ENCODE results near the gene UAP1L1.

Gene UAP1L1

DNA sequence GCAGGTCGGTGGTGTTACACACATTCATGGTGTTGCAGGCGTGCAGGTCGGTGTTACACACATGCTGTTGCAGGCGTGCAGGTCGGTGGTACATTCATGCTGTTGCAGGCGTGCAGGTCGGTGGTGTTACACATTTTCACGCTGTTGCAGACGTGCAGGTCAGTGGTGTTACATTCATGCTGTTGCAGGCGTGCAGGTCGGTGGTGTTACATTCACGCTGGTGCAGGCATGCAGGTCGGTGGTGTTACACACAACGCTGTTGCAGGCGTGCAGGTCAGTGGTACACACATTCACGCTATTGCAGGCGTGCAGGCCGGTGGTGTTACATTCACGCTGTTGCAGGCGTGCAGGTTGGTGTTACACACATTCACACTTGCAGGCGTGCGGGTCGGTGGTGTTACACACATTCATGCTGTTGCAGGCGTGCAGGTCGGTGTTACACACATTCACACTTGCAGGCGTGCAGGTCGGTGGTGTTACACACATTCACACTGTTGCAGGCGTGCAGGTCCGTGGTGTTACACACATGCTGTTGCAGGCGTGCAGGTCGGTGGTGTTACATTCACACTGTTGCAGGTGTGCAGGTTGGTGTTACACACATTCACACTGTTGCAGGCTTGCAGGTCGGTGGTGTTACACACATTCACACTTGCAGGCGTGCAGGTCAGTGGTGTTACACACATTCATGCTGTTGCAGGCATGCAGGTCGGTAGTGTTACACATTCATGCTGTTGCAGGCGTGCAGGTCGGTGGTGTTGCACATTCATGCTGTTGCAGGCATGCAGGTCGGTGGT, 26.1 kb downstream of the UAP1L1 start:
- no peak for DNase-seq

DNA sequence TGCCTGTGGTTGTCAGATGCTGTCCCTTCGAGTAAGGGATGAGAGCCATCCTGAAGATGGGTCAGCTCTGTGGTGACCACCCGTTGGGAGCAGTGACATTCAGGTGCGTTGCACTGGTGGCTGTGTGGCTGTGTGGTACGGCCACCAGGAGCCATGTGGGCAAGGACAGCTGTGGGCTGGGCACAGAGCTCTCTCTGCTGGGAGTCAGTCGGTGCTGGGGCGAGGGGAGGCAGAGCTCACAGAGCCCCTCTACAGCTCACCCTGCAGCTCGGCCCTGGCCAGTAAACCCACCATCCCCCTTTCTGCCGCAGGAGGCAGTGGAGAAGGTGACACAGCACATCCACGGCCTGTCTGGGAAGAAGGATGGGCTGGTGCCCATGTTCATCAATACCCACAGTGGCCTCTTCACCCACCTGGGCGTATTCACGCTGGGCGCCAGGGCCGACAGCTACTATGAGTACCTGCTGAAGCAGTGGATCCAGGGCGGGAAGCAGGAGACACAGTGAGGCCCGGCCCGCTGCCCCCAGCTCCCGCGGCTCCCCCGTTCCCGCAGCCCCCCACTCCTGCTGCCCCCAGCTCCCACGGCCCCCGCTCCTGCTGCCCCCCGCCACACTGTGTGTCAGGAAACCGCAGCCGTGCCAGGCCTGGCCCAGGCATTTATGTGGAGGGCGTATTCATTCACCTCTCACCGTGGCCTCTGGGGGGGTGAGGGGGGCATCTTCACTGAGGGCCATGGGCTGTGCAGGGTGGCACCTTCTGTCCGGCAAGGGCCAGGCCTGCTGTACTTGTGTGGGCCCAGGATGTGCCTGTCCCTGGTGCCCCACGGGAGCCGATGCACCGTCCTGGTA, 28.7 kb downstream of the UAP1L1 start:
- no peak for DNase-seq

DNA sequence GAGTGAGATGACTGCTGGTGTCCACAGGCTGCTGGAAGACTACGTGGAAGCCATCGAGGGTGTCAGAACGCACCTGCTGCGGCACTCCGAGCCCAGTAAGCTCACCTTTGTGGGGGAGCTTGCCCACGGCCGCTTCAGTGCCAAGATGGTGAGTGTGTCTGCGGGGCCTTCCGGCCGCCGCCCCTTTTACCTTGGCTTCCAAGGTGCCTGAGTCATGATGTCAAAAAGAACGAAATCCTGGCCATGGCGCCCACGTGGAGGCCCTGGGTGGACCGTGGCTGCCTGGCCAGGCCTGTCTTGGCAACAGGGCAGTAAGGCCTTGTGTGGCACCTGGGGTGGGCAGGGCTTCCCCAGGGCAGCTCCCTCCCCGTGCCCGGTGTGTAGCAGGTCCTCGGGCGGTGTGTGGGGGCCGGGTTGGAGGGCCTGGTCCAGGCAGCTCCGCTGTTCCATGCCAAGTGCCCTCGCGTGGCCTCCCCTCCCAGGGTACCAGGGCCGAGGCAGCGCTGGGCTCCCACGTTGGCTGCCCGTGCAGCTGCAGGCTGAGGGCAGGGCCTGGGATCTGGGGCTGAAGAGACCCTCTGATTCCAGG, 29.4 kb downstream of the UAP1L1 start:
- DNase-seq = no peak

DNA sequence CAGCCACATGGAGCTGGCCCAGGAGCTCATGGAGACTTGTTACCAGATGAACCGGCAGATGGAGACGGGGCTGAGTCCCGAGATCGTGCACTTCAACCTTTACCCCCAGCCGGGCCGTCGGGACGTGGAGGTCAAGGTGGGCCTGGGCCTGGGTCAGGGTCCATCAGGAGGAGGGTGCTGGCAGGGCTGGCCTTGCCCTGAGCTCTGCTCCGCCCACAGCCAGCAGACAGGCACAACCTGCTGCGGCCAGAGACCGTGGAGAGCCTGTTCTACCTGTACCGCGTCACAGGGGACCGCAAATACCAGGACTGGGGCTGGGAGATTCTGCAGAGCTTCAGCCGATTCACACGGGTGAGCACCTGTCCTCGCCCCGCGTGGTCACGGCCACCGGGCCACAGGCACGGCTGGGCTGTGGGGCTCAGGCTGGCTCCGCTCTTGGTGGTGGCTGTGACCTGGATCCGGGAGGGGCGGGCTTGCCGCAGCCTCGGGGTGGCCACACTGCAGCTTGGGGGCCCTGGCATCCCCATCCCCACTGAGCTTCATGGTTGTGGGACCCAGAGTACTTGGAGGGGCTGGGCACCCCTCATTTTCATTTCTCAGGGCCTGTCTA, 30.1 kb downstream of the UAP1L1 start:
- DNase-seq = no peak

DNA sequence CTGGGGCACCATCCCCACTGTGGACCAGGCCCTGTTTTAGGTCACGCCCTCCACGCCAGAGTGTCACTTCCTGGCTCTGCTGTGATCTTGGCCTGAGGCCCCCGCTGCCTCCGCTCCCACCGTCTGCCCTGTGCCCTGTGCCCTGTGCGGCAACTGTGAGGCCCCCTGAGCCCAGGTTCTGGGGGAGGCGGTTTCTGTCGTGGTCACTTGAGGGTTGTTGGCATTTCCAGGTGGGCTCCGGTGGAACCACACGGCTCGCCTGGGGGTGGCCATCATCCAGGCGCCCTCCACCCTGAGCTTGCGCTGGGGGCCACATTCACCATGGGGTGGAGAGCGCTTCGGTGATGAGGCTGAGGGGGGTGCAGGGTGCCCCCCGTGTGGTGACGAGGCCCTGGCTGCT, 30.7 kb downstream of the UAP1L1 start:
- no peak for DNase-seq

DNA sequence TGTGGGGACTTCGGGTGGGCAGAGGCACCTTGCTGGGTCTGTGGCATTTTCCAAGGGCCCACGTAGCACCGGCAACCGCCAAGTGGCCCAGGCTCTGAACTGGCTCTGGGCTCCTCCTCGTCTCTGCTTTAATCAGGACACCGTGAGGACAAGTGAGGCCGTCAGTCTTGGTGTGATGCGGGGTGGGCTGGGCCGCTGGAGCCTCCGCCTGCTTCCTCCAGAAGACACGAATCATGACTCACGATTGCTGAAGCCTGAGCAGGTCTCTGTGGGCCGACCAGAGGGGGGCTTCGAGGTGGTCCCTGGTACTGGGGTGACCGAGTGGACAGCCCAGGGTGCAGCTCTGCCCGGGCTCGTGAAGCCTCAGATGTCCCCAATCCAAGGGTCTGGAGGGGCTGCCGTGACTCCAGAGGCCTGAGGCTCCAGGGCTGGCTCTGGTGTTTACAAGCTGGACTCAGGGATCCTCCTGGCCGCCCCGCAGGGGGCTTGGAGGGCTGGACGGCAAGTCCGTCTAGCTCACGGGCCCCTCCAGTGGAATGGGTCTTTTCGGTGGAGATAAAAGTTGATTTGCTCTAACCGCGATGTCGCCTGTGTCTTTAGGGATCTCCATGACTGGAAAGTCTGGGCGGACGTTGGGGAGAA, 31.4 kb downstream of the UAP1L1 start:
- DNase-seq = no peak

DNA sequence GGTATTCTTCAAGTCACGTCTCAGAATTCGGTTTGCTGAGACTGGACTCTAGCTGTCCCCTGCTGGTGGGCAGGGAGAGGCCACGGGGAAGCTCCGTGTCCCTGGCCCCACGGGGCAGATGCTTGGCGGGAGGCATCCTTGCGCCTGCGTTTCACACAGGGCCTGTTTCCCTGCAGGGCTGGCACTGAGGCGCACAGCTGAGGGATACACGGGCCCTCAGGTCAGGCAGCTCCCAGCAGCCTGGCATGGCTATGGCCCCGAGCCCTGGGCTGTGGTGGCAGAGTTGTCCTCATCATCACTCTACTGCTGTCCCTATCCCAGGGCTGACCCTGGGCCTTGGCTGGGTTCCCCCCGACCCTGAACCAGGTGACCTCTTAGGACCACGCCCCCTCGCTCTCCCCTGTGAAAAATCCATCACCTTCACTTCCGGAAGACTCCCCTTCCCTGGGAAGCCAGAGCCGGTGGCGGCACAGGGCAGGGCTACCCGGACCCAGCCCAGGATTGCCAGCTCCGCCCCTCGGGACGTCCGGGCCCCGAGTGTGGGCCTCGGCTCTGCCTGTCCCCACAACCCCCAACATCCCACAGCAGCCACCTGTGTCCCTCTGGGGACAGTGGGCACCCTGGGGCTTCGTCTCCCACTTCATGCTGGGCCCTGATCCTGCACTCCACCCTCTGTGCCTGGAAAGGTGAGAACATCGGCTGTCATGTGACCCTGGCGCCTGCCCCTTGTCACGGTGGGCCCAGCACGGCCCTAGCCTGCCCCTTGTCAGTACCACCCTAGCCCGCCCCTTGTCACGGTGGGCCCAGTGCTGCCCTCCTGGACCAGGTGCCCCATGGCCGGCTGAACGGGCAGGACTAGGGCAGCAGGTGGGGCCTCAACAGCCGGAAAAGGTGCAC, 32.2 kb downstream of the UAP1L1 start:
- no peak for DNase-seq

DNA sequence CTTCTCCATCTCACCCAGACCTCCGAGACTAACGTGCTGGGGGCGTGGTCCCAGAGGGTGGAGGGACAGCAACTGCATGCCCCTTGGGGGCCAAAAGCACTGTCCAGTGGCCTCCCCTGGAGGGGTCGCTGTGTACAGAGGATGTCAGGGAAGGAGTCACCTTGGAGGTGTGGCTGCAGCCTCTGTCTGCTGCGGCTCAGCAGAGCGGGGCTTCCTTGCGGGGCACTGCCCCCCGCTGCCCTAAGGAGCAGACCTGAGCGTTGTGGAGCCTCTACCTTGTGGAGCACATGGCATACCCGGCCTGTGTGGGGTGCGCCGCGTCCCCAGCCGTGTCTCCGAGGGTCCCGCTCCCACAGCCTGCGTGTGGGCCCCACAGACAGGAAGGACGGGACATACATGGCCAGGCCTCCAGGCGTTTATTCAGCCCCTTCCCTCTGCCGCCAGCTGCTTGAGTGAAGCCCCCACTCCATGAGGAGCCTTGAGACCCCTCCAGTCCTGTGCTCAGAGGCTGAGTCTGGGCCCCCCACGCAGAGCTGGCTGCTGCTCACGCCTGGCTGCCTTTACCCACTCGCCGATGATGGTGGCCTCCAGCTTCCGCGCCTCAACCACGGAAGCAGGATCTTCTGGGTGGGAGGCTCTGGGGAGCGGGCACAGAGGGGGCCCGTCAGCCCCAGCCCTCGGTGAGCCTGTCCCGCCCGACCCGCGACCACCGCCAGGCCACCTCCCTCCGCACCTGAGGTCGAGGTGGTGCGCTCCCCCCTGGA, 33.0 kb downstream of the UAP1L1 start:
- DNase-seq = no peak

DNA sequence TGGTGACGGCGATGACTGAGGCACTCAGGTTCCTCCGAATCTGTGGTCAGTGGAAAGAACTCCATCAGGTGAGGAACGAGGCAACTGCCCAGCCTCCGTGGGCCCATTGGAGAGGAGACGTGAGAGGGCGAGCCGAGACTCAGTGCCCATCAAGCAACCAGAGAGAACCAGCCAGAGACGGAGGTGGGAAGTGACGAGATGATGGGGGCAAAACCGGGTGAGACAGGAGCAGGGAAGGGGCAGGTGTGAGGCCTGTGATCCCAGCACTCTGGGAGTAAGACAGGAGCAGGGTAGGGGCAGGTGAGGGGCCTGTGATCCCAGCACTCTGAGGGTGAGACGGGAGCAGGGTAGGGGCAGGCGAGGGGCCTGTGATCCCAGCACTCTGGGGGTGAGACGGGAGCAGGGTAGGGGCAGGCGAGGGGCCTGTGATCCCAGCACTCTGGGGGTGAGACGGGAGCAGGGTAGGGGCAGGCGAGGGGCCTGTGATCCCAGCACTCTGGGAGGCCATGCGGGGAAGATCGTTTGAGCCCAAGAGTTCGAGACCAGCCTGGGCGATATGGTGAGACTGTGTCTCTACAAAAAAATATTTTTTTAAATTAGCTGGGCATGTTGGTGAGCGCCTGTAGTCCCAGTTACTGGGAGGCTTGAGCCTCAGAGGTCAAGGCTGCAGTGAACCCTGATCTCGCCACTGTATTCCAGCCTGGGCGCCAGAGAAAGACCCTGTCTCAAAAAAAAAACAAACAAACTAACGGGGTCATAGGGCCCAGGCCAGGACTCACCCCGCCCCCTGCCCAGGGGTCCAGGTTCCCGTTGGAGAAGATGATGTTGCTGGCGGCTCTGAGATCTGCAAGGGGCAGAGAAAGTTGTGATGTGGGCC, 33.8 kb downstream of the UAP1L1 start:
- no peak for DNase-seq

DNA sequence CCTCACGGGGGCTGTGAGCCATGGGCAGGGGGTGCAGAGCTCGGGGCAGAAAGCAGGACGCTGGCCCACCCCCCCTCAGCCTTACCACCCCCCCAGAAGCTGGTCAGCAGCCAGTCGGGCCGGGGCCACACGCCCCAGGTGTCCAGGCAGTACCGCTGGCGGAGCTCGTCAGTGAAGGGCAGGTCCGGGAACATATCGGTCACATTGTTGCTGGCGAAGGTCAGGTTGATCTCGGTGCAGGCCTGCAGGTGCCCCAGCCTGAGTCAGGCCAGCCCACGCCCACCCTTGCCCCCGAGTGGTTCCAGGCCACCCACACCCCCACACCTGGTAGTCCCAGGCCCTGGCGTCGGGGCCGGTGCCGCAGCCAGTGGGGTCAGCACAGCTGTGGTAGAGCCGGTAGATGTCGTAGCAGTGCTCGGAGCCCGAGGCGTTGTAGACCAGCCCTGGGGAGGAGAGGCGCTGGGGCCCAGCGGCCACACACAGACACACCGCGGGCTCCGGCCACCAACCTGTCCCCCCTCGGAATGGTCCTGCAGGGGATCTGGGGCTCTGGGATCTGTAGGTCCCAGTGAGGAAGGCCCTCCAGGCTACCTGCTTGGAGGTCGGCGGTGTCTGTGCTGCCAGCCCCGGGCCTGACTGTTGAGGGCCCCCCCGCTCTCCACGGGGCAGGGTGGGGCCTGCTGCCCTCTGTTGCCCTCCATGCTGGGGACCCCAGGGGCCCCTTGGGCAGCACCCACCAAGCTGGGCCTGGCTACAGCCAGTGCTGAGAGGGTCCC, 34.7 kb downstream of the UAP1L1 start:
- DNase-seq = no peak

DNA sequence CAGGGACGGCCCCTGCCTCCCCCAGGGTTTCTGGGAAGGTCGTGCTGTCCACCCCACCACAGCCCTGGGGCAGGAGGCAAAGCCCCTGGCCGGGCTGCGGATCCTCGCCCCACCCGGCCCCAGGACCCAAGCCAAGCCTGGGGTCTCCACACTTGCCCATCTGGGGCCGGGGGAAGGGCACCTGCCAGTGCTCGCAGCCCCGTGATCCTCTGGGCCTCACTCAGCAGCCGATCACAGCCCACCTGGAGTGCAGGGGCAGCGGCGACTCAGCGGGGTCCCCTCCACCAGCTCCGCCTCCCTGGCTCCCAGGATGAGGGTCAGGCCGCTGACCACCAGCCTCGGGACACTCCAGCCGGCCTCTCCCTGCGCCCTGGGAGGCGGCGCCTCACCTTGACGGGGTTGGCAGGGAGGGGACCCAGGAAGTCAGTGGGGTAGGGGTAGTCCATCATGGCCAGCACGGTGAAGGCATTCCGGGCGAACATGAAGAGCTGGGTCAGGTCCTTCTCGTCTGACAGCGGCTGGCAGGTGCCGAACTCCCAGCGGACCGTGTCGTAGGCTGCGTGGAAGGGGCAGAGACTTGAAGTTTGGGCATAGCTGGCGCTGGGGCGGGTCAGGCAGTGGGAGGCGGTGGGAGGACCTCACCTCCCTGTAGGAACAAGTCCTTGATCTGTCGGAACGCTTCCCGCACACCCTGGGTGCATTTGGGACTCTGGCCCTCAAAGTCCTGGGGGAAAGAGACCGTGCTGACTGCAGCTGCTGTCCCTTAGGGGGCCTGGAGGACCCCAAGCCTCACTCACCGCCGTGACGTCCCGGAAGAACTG, 35.5 kb downstream of the UAP1L1 start:
- no peak for DNase-seq

DNA sequence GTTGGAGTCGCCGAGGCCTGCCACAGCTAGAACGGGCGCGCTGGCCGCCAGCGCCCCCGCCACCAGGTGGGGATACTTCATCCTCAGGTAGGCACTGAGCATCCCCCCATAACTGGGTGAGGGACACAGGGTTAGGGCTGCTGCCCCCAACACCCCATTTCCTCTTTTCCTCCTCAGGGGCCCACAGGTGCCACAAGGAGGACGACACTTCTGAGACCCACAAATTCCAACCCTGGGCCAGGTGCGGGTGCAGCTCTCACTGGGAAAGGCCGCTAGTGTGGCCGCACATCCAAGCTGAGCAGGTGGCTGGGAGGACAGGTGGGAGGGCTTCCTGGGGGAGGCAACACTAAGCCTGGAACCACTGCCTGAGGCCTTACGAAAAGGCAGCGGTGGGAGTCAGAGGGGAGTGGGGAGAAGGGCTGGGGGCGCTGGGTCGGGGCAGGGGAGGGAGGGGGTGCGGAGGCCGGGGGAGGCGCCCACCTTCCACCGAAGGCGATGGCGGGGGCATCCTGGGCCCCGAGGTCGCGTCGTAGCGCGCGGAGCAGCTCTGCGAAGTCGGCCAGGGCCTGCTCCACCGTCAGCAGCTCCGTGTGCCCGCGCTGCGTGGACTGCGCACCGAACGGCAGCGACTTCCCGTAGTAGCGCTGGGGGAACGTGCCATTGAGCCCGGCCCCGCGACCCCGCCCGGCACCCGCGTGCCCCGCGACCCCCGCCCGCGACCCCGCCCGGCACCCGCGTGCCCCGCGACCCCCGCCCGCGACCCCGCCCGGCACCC, 36.3 kb downstream of the UAP1L1 start:
- no peak for DNase-seq

DNA sequence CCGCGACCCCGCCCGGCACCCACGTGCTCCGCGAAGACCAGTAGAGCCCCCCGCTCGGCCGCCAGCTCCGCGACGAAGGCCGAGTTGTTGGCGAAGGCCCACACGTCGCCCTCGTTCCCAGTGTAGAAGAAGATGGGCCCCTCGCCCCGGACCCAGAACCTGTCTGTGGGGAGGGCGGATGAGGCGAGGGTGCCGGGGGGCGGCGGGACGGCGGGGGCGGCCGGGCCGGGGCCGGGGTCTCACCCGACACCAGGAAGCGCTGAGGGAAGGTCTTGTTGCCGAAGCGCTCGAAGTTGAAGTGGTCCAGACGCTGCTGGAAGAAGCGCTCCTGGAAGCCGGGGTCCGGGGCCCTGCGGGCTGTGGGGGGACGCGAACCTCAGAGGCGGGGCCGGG, 36.9 kb downstream of the UAP1L1 start:
- DNase-seq = no peak

DNA sequence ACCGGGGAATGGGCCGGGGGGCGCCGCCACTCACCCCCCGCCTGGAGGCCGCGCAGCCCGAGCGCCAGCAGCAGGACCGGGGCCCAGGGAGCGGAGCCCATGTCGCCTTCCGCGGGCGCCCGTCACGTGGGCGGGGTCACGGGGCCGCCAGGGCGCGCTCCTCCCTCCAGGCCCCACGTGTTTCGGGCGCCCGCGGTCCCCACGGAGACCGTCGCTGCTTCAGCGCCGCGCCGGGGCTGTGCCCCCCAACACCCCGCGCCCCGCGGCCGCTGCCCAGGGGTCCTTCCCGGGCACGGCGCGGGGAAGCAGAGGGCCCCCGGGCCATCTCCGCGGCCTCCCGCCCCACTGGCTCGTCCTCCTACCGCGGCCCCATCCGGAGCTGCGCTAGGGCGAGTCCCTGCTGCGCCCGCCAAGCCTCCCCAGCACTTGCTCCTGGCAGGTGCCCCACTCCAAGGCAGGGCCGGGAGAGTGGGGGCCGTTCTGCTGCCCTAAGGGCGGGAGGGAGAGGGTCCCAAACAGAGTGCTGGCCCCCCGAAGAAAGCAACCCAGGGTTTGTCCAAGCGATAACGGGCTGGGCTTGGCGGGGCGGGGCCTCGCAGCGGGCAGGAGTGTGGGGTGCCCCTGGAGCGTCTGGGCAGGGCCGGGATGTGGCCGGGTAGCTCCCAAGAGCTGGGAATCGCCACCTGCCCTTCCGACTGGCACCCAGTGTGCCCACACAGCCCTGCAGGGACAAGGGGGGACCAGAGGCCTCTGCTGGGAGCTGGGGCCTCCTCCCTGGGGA, 37.5 kb downstream of the UAP1L1 start, which contains the start of gene DPP7:
Gene DPP7 (minus strand): TSS at position 121 of the 781 bp plus-strand sequence. CDS start 20 bp downstream, at position 101.
- DNase-seq = no peak

DNA sequence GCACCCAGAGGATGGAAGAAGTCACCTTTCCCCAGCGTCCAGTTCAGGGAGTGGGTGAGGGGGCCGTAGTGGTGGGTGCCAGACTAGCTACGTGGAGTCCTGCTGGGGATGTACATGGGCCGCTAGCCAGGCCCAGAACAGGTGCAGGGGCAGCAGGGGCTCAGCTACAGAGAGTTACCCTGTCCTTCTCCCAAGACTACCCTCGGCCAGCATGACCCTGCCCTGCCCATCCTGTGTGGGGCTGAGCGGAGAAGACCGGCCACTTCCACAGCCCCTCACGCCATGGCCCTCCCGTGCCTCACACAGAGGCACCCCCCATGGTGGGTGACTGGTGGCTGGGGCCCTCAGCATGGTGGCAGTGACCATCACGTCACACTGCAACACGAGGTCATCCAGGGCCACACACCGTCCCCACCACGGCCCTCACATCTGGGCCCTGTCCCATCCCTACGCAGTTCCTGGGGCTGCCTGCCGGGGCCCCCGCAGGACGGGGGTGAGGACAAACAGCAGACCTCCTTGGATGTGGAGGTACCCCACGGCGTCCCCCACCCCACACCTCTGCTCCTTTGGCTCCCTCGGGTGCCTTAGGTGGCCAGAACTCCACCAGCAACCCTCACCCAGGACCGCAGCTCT, 38.2 kb downstream of the UAP1L1 start:
- no peak for DNase-seq

DNA sequence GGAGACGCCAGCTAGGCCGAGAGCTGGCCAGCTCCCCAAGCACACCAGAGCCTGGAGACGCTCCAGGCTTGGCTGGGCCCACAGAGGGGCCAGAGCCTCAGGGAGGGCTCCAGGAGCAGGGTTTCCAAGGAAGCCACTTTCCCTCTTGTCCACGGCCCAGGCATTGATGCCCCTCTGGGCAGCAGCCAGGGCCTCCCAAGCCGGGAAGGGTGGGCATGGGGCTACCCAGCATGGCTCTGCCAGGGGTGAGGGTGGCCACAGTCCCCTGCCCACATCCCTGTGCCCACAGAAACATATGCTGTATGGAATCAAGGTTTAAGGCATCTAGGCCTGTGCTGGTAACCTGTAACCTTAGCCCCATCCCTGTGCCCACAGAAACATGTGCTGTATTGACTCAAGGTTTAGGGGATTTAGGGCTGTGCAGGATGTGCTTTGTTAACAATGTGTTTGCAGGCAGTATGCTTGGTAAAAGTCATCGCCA, 38.8 kb downstream of the UAP1L1 start:
- DNase-seq = no peak
